Eye (tissue), 1 donor: Measurements from ENCODE around the gene ONECUT3.
"Not testable (repeated sequence)": the region's sequence is repeated elsewhere in the genome, so short reads cannot be mapped to it uniquely, and the experiment has no call there.

Source experiments
- DNase-seq: peaks from one replicate; pipeline ENCODE4 v3.0.0-alpha.2; 2015

The ONECUT3 gene

DNA sequence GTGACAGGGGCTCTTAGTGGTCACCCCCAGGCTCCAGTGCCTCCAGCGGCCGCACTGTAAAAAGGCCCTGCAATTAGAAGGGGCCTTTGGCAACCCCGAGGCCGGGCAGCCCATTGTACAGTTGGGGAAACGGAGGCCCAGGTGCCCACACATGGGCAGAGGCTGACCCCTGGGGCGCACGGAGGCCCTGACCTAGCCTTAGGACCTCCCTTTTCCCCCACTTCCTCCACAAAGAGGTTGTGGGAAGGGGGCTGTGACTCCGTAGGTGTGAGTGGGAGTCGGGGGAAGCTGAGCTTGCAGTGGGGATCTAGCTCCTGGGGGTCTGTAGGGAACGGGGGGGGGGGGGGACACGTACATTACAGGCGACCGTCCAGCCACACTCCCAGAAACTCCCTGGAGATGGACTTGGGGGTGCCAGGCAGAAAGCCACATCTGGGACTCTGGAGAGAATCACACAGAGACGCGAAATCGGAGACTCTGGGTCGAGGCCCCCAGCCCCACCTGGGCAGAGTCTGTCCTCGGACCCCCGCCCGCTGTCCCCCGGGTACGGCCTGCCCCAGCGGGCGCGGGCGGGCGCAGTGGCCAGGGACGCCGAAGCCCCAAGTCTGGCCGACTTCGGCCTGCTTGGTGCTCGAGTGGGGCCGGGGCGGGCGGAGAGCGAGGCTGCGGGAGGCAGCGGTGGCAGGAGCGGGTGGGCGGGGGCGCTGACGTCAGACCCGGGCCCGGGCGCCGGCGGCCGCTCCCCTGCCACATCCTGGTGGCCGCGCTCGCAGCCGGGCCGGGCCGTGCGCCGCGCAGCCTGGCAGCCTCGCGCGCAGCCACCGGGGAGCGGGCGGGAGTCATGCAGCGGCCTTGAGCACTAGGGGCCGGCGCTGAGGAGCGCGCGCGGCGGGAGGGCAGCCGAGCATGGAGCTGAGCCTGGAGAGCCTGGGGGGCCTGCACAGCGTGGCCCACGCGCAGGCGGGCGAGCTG is at the start of gene ONECUT3:
TSS of gene ONECUT3 (plus strand) at position 750 of the 972 bp plus-strand sequence. CDS start at position 907, 157 bp downstream.
- peak; percentile 58 for DNase-seq

DNA sequence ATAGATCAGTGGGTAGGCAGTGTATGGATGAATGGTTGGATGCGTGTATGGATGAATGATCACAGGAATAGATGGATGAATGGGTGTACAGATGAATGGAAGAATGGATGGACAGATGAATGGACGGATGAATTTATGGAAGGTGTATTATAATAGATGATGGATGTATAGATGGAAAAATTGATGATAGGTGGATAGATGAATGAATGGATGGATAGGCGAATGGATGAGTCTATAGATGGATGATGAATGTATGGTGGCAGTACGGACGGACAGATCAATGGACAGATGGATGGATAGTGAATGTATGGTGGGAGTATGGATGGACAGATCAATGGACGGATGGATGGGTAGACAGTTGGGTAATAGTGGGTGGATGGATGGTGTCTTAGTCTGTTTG is 49.0 kb upstream of the ONECUT3 start:
- DNase-seq = no peak

DNA sequence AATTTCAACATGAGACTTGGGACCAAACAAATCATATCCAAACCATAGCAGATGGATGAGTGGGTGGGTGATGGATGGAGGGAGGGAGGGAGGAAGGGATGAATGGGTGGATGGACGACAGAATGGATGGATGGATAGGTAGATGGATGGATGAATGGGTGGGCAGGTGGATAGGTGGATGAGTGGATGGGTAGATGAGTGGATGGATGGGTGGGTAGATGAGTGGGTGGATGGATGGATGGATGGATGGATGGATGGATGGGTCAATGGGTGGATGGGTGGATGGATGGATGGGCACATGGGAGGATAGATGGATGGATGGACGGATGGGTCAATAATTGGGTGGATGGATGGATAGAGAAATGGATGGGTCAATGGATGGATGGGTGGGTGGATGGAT is 47.9 kb upstream of the ONECUT3 start:
- DNase-seq = no peak

DNA sequence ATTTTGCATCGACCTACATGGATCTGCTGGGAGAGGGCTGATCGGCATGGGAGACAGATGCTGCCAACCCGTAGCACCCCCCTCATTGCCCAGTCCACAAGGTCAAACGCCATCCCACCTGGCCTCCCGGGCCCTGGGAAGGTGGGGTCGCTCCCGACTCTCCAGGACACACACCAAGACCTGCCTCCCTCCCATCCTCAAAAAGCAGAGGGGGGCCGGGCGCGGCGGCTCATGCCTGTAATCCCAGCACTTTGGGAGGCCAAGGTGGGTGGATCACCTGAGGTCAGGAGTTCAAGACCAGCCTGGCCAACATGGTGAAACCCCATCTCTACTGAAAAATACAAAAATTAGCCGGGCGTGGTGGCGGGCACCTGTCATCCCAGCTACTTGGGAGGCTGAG is 46.7 kb upstream of the ONECUT3 start:
- not testable (repeated sequence) for DNase-seq

DNA sequence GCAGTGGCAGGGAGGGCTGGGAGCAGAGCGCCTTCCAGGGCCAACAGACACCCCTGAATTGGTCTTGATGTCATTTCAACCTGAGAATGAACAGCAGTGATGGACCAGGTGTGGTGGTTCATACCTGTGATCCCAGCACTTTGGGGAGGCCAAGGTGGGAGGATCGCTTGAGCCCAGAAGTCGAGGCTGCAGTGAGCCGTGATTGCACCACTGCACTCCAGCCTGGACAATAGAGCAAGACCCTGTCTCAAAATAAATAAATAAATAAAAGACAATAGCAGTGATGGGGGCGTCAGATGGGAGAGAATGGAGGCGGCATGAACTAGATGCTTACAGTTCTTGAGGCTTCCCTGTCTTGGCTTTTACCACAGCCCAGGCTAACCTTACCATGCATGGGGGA is 46.1 kb upstream of the ONECUT3 start:
- DNase-seq = no peak

DNA sequence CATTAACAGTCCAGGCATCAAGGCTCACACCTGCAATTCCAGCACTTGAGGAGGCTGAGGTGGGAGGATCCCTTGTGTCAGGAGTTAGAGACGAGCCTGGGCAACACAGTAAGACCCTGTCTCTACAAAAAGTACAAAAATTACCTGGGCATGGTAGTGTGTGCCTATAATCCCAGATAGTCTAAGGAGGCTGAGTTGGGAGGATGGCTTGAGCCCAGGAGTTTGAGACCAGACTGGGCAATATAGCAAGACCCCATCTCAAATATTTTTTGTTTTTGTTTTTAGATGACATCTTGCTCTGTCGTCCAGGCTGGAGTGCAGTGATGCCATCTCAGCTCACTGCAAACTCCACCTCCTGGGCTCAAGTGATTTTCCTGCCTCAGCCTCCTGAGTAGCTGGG is 40.1 kb upstream of the ONECUT3 start:
- DNase-seq = no peak

DNA sequence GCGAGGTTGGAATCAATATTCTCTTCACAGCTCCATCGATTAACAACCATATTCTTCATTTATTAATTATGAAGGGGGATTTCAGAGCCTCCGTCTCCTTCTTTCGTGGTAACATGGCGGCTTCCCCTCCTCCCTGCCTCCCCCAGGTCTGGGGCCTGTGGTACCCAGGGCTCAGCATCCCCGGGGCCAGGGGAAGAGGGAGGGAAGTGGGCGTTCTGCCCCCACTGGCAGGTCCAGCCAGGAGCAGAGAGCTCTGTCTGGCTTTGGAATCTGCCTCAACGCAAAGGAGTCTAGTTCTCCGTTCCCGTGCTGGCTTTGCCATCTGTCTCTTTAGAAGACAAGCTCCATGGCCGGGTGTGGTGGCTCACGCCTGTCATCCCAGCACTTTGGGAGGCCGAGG is 37.8 kb upstream of the ONECUT3 start:
- peak; percentile 50 for DNase-seq

DNA sequence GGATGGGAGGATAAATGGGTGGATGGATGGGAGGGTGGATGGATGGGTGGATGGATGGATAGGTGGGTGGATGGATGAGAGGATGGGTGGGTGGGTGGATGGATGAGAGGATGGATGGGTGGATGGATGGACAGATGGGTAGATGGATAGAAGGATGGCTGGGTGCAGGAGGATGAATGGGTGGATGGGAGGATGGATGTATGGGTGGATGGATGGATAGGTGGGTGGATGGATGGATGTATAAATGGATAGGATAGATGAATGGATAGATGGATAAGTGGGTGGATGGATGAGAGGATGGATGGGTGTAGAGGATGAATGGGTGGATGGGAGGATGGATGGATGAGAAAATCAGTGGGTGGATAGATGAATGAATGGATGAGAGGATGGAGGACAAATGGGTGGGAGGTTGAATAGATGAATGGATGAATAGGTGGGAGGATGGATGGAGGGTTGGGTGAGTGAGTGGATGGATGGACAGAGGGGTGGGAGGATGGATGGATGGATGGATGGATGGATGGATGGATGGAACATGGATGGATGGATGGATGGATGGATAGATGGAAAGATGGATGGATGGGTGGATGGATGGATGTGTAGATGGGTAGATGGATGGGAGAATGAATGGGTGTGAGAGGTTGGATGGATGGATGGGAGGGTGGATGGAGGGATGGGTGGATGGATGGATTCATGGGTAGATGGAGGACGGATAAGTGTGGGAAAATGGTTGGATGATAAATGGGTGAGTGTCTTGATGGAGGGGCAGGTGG is 35.9 kb upstream of the ONECUT3 start:
- no peak for DNase-seq

DNA sequence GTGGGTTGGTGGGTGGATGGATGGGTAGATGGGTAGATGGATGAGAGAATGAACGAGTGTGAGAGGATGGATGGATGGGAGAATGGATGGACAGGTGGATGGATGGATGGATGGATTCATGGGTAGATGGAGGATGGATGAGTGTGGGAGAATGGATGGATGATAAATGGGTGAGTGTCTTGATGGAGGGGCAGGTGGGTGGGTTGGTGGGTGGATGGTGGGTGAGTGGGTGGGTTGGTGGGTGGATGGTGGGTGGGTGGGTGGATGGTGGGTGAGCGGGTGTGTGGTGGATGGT is 35.4 kb upstream of the ONECUT3 start:
- DNase-seq = no peak

DNA sequence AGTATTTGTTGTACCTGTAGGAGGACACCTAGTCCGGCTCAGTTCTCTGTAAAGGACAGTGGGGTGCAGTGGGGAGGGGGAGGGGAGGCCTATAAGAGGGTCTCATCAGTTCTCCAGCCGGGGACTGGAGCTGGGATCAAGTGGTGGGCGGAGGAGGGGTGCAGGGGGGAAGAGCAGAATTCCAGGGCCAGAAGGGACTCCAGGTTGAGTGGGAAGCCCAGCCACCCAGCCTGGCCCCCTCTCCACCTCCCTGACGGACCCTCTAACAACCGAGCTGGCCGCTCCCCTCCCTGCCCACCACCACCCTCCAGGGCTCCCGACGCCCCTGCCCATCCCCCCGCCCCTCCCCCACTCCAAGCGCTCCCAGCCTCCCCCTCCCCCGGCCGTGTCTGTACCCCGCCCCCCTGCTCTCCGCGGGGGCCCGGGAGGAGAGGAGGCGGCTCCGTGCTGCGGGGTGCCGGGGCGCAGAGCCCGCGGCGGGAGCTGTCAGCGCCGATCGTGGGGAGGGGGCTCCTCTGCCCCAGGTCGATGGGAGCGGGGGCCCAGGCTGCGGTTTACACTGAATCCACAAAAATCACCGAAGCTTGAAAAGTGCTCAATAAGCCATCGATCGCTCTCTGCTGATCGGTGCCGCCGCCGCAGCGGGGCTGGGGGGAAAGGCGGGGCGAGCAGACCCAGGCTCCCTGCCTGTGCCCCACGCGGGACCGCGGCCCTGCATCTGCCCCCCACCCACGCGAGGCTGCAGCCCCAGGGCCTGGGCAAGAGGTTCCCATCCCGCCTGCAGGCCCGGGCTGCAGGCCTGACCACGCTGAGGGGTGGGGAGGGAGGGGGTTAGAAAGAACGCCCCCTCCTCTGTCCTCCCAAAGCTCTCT is 34.6 kb upstream of the ONECUT3 start:
- peak; percentile 60 for DNase-seq

DNA sequence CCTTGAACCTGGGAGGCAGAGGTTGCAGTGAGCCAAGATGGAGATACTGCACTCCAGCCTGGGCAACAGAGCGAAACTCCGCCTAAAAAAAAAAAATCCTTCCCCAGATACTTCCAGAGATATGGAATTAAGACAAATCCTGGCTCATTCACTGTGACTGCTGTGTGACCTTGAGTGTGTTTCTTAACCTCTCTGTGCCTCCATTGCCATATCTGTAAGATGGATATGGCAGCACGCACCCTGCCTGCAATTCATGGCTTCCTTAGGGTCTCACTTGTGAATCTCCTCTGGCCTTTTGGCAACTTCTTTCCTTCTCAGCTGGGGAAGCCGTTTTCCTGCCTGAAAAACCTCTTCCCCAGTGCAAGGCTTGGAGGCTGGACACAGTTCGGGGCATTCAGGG is 33.8 kb upstream of the ONECUT3 start:
- DNase-seq = no peak

DNA sequence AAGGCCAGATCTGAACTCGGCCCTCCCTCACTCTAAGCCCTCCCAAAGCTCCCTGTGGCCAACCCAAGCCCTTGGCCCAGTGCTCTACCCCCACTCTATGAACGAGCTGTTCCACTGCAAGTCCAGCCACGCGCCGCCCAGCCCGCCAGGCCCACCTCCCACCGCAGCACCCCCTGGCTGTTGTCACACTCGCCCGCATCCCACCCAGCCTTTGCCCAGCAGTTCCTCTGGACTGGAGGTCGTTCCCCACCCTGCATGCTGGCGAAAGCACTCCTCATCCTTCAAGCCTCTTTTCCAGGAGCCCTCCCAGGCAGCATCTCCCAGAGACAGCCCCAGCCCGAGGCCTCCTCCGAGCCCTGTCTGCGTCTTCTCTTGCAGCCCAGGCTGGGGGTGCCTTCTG is 33.1 kb upstream of the ONECUT3 start:
- no peak for DNase-seq

DNA sequence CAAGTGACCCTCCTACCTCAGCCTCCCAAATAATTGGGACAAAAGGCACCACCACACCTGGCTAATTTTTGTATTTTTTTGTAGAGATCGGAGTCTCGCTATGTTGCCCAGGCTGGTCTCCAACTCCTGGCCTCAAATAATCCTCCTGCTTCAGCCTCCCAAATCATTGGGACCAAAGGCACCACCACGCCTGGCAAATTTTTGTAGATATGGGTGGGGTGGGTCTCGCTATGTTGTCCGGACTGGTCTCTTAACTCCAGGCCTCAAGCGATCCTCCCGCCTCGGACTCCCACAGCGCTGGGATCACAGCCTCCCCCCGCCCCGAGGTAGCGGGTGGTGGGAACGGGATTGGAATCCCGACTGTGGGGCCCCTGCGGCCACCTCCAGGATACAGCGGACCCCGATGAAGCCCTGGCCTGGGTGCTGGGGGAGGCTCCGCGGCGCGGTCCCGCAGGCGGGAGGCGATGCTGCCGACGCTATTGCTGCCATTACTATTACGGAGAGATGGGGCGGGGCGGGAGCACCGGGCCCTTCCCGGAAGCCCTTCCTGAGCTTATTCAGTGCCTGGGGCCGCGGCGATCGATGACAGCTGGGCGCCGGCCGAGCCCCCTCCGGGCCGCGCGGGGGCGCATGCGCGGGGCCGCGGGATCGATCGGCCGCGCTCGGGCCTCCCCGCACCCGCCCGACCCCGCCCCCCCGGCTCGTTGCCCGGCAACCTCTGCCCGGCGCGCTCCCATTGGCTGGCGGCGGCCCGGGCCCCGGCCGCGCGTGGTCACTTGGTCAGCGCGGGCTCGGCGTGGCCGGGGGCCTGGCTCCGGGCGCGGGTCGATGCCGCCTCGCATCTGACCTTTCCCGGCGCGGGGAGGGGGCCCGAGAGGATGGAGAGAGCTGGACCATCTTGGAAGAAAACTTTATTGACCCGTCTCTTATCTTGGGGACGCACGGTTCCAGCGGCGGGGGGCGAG is 27.9 kb upstream of the ONECUT3 start:
- DNase-seq = peak; percentile 85

DNA sequence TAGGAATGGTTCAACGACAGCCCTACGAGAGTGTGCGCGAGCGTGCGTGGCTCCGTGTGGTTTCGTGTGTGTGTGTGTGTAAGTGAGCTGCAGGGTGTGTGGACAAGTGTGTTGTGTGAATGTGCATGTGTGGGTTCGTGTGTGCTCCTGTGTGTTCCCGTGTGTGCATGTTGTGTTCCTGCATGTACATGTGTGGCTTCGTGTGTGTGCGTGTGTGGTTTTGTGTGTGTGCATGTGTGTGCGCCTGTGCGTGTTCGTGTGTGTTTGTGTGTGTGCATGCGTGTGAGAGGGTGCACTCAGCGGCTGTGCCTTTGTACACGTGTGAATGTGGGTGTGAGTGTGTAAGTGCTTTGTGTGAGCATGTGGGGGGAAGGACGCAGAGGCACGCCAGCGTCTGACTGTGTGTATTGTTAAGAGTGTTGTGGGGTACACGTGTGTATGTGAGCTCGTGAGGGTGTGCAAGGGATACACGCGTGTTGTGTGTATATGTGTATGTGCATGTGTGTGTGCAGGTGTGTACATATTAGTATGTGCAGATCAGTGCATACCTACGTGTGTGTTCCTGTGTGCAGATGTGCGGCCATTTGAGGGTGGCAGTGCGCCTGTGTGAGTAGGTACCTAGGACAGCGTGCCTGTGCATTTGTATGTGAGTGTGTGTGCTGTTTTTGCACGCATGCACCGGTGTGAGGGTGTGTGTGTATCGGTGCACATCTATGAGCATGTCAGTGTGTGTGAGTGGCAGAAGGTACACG is 24.3 kb upstream of the ONECUT3 start:
- DNase-seq = no peak

DNA sequence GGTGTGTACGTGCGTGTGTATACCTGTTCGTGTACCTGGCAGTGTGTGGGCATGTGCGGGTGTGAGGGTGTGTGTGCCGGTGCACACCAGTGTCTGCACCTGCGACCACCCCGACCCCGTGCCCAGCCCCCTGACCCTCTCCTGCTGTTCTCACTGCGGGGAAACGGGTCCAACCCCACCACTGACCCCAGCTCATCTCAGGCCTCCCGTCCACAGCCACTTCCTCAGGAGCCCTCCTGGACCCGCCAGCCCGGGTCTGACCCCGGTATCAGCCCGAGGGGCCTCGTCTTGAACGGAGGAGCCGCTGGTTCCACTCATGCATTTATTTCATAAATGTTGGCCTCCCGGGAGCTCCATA is 23.8 kb upstream of the ONECUT3 start:
- no peak for DNase-seq

DNA sequence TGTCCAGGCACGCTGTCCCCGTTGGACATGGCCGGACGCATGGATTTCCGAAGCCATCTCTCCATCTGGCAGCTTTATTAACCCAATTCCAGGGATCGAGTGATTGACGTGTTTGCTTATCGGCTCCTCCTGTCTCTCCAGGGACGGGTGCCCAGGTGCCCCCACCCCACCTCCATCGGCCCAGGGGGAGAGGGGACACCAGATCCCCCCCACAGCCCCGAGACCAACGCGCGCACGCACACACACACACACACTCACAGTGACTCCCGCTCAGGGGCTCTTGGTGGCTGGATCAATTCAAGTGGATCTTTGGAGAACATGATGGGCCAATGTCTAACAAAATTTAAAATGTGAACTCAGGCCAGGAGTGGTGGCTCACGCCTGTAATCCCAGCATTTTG is 23.1 kb upstream of the ONECUT3 start:
- peak; percentile 70 for DNase-seq

DNA sequence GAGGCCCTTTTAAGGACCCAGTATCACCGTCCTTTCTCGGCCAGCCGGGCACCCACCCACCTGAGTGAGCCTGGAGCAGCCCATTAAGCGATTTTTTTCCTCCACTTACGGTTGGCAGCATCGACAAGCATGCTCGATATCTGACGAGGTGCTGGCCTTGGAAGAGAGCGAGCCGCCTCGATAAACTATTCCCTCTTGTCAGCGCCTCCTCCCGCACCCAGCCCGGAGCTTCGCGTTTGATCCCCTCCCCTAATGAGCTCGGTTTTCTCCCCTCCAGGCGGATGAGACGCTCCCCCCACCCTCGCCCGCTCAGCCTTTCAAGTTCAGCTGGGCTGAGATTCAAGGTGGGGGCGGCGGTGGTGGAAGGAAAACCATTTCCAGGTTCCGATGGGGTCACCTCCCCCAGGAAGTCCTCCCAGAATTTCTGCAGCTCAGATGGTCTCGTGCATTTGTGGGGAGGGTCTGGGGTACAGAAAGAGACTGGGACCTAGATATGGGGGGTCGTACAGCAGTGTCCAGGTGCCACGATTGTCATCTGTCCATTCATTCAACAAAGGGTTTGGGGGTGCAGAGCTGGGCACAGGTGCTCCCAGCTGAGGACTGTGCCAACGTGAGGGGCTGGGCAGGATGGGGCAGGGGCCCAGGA is 18.9 kb upstream of the ONECUT3 start:
- no peak for DNase-seq

DNA sequence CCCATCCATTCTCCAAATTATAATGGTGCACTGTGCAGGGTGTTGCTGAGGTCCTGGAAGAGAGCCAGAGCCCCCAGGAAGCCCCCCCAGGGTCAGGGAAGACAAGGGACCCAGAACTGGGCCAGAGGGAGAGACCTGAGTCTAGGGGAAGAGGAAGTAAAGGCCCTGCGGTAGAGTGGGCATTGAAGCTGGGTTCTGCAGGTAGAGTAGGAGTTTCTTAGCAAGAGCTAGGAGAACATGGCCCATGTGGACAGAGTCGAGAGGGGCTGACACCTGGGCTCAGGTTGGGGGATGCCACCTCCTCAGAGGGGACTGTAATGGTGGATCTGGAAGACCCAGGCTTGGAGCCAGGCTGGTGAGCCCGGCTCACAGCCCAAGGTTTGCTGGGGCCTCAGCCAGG is 17.0 kb upstream of the ONECUT3 start:
- no peak for DNase-seq

DNA sequence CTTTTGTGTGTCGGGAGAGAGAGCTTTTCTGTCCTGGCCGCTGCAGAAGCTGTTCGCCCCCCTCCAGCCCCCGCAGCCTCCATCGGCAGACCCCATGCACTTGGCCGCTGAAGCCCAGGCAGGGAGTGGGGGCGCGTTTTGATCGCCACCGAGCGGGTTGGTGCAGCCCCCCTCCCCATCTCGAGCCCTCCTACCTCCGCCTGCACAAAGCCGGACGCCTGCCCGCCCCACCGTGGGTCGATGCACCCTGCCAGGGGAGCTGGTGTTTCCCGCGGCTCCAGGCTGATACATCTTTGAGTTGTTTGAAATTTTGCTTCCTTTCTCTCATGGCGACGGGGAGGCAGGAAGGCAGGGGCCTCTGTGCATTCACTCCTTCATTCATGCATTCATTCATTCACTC is 16.4 kb upstream of the ONECUT3 start:
- no peak for DNase-seq

DNA sequence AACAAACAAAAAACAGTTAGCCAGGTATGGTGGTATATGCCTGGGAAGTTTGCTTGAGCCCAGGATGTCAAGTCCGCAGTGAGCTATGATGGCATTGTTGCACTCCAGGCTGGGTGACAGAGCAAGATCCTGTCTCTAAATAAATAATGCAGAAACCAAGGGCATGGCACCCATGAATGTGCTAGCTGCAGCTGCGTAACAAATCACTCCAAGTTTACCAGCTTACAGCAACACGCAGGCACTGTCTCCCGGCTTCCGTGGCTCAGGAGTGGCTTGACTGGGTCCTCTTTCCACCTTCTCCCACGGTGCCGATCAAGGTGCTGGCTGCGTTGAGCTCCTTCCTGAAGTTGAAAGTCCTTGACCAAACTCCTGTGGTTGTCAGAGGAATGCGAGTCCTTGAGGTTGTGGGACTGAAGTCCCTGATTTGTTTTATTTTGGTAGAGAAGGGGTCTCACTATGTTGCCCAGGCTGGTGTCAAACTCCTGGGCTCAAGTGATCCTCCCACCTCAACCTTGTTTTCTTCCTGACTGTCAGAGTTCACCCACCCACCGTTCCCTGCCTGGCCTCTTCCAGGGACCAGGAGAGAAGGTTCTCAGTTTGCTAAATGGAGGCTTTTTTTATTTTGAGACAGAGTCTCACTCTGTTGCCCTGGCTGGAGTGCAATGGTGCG is 13.2 kb upstream of the ONECUT3 start:
- no peak for DNase-seq
